Measurements from ENCODE around the gene PDP2.

The PDP2 gene, protein sequence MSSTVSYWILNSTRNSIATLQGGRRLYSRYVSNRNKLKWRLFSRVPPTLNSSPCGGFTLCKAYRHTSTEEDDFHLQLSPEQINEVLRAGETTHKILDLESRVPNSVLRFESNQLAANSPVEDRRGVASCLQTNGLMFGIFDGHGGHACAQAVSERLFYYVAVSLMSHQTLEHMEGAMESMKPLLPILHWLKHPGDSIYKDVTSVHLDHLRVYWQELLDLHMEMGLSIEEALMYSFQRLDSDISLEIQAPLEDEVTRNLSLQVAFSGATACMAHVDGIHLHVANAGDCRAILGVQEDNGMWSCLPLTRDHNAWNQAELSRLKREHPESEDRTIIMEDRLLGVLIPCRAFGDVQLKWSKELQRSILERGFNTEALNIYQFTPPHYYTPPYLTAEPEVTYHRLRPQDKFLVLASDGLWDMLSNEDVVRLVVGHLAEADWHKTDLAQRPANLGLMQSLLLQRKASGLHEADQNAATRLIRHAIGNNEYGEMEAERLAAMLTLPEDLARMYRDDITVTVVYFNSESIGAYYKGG

DNA sequence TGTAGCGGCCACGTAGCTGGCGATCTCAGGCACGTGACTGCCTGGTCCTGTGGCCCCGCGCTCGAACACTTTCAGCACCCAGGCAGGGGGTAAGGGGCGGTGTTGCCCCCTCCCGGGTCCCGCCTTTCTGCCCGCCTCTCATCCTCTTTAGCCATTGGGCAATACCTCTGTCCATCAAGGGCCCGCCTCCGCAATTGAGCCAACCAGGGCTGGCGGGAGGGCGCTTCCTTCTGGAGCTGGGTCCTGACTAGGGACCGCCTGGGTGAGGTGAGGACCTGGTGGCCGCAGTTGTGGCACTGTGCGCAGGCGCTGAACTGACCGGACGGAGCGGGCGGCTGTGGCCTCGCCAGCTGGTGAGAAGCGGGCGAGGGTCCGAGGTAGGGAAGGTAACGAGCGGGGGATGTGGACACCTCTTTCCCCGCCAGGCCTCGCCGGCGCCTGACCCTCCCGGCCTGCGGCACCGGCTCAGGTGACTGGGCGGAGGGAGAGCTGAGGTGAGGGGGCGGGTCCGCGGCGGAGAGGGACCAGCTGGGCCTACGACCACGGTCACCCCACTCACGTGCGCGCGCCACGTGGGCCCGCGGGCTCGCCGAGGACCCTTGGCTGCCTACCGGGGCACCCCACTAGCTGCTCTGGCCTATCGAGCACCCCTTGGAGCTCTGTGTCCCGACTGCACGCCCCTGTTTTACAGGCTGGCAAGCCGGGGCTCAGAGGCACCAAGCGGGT is at the start of gene PDP2:
TSS of gene PDP2 (plus strand) at position 228 of the 726 bp plus-strand sequence. CDS start 3,770 bp downstream, outside the sequence.
- DNase-seq (ENCODE audit: low read depth), result peak; percentile 87

DNA sequence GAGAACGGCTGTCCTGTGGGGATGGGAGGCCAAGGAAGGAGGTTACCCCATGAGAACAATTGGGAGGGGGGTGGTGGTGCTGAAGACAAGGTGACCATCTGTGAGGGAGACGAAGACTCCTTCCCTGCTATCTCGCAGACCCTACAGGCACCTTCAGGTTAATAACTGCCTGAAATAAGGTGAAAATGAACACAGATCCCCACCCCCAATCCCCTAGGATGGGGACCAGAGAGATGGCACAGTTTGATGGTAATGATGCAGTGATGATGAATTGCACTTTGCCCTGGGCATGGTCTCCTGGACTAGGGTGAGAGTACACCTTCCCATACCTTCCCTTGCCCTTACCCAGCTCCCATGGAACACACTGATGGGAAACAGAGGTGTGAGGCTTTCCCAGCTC is 48.1 kb upstream of the PDP2 start:
- DNase-seq (ENCODE audit: low read depth), result no peak

DNA sequence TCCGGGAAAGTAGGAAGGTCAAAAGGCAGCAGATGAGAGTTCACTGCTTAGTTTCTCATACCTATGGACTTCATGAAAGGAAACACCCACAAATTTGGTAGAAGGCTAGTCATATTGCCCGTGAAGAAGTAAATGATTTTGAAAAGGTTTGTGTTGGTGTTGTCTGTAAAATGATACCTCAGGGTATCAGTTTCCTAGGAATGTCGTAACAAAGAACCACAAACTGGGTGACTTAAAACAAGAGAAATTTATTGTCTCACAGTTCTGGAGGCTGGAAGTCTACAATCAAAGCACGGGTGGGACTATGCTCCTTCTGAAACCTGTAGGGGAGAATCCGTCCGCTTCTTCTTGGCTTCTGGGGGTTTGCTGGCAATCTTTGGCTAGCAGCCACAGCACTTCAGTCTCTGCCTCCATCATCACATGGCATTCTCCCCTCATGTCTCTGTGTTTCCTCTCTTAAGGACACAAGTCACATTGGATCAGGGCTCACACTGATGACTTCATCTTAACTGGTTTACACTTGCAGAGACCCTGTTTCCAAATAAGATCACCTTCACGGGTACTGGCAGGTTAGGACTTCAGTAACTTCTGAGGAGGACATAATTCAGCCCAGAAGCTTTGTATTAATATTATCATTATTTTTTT is 47.5 kb upstream of the PDP2 start:
- DNase-seq (ENCODE audit: low read depth), result no peak

DNA sequence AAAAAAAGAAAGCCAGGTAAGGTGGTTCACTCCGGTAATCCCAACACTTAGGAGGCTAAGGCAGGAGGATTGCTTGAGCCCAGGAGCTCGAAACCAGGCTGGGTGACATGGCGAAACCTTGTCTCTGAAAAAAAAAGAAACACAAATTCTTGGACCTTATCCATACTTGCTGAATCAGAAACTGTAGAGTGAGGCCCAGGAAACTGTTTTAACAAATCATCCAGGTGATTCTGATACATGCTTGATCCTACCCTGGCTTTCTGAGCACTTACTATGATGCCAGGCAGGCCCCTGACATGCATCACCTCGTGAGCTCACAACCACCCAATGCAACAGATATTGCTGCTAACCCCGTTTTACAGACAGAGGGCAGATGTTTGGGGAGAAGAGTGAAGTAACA is 45.6 kb upstream of the PDP2 start:
- DNase-seq (ENCODE audit: low read depth), result no peak

DNA sequence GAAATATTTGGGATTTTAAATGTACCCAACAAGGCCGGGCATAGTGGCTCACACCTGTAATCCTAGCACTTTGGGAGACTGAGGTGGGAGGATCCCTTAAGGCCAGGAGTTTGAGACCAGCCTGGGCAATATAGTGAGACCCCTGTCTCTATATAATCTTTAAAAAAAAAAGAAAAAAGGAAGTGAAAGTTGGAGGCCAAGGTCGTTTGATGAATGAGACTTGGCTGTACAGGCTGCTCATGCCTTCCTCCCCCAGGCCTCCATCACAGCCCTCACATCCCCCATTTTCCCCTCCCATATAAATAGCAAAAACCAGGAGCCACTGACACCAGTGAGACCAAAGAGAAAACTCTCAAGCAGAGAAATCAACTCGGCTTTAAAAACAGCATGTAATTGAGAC is 39.4 kb upstream of the PDP2 start:
- no peak for DNase-seq (ENCODE audit: low read depth)

DNA sequence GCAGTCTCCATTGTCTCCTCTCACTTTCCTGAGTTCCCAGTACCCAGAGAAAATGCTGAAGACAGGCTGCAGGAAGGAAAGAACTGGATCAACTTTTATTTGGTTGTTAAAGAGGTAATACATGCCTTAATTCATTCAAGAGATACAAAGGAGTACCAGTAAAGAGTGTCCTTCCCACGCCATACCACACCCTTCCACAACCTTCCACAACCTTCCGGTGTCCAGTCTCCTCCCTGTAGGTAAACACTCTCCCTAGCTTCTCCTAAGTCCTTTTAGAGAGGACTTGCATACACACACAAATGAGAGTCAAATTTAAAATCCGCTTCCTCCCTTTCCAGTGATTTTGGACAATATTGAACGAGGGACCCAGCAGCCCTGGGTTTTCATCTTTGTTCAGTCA is 38.9 kb upstream of the PDP2 start:
- DNase-seq (ENCODE audit: low read depth), result no peak

DNA sequence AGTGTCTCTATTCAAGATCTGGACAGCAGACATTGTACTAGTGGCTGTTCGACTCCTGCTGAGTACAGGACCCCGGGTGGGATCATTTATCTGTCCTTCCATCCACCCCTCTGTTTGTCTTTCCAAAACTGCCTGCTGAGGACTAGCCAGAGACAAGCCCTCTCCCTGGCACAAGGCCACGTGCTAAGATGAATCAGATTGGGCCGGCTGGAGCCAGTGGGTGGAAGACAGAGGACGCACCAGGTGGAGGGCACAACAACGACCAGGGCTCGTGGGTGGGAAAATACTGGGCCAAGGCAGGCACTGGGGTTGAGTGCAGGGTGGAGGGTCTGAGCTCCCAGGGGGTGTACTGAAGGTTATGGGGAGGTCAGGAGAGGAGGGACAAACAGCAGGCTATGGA is 37.5 kb upstream of the PDP2 start:
- no peak for DNase-seq (ENCODE audit: low read depth)

DNA sequence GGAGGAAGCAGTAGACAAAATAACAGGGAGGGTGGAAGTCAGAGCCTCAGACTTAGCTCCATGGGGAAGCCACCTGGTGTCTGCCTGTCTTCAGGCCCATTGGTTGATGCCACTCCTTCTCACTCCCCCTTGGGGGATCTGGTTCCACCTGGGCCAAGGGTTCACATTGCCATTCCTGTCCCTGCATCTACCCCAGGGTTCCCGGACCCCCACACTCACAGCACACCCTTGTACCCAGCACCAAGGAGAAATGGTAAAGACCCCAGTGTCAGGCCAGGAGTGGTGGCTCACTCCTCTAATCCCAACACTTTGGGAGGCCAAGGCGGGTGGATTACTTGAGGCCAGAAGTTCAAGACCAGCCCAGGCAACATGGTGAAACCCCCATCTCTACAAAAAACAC is 37.1 kb upstream of the PDP2 start:
- no peak for DNase-seq (ENCODE audit: low read depth)

DNA sequence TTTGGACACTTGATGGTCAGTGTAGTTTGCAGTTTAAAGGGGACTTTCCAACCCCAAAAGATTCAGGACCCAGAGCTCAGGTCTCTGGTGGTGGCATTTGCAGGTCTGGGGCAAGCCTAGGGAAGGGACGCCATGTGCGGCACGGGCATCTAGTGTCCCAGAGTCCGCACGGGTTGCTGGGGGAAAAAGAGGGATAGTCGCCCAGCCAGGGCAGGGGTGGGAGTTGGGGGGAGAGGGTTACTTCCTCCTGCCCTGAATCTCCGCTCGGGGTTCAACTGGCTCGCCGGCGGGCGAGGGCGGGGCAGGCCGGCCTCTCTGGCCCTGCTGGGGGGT is 36.3 kb upstream of the PDP2 start:
- no peak for DNase-seq (ENCODE audit: low read depth)

DNA sequence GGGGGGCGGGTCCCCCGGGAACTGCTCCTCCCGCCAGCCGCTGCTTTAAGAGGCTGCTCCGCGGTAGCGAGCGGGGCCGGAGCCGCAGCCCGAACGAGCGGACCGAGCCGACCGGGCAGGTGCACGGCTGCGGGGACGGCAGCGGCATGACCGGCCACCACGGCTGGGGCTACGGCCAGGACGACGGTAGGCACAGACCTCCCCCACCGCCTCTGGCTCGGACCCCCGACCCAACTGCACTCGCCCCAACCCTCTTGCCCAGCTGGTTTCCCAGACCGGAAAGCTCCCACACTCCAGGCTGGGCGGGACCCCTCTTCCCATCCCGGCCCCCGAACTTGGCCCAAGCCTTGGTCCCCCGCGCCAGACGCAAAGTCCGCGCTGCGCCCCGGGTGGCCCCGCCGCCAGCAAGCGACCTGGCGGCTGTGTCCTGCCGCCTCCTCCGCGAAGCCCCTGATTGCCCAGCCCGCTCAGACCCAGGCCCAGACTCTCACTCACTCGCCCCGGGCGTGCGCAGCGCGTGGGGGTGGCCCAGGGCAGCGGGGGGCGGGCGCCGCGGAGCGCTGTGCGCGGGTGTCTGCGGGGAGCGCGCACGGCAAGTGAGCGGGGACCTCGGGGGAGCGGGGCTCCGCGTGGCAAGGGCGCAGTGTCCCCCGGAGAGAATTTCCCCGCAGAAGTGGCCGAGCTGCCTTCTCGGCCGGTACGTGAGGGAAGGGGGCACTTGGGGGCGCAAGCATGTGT is 35.8 kb upstream of the PDP2 start, which contains the start of gene CA7:
TSS of gene CA7 (plus strand) at position 73 of the 738 bp plus-strand sequence. CDS start at position 147, 74 bp downstream.
- no peak for DNase-seq (ENCODE audit: low read depth)

DNA sequence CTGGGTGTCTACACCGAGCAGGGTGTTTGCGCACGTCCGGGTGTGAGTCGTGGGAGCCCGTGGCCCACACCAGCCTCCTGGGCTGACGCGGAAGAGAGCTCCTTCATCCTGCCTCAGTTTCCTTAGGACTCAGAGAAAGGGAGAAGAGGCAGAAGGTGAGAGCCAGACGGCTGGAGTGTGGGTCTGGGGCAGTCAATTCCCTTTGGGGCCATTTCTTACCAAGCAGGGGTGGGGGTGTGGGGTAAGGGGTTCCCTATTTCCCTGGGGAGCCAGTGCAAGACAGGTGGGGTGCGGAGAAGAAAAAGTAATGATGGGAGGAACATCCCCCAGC is 35.3 kb upstream of the PDP2 start:
- no peak for DNase-seq (ENCODE audit: low read depth)

DNA sequence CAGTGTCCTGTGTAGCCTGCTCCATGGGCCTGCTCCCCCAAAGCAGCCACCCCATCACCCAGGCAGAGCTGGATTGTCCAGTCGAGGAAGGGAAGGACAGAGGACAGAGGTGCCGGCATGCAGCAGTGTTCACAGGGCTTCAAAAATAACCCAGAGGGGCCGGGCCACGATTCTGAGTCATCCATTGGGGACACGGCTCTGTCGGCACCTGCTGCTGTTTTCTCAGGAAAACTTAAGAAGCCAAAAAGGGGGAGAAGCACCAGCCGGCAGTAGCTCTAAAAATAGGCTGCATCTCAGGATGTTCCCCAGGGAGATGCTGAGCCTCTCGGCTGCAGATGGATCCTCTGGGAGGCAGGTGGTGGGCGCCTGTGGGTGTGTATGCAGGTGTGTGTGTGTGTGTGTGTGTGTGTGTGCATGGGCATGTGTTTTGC is 34.5 kb upstream of the PDP2 start:
- no peak for DNase-seq (ENCODE audit: low read depth)

DNA sequence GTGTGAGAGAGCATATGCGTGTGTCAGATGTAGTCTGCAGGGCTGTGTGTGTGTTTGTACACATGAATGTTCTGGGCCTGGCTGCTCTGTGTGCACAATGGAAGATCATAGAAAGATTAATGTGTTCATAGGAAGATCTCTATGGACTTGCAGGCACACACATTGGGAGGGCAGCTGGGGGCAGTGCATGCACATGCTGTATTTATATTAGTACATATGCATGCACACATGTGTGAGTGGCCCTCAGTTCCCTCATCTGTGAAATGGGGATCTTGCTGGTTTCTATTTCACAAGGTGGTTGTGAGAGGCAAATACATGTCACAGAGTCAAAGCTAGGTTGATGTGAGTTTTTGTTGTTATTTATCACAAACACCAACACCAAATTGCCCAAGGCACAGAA is 34.0 kb upstream of the PDP2 start:
- DNase-seq (ENCODE audit: low read depth), result no peak

DNA sequence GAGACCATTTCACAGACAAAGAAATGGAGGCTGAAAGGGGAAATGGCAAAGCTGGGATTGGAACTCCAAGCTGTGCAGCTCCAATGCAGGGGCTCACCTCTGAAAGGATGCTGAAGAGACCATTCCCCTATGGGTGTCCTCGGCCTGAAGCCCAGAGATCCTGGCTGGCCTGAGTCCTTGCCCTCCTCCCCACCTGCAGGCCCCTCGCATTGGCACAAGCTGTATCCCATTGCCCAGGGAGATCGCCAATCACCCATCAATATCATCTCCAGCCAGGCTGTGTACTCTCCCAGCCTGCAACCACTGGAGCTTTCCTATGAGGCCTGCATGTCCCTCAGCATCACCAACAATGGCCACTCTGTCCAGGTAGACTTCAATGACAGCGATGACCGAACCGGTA is 33.5 kb upstream of the PDP2 start:
- DNase-seq (ENCODE audit: low read depth), result no peak

DNA sequence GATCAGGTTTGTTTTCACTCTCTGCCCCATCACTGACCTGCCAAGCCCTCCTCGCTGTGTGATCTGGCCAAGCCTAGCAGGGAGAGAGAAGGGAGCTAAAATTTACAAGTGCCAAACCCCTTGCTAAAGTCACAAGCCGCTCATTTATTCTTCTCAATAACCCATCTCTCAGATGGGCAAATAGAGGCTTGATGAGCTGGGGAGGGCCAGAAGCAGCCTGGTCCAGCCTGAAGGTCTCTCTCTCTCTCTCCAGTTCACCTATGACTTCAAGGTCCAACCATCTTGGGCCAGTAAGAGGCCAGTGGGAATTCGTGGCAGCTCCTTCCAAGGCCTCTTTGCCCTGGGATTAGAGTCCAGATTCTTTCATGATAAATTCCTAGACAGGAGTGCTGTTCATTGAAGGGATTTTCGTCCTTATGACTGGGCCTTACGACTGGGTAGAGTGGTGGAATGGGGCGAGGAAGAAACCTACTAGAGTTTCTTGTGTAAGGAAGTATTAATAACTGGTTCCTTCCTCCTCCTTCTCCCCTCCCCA is 32.7 kb upstream of the PDP2 start:
- DNase-seq (ENCODE audit: low read depth), result no peak

DNA sequence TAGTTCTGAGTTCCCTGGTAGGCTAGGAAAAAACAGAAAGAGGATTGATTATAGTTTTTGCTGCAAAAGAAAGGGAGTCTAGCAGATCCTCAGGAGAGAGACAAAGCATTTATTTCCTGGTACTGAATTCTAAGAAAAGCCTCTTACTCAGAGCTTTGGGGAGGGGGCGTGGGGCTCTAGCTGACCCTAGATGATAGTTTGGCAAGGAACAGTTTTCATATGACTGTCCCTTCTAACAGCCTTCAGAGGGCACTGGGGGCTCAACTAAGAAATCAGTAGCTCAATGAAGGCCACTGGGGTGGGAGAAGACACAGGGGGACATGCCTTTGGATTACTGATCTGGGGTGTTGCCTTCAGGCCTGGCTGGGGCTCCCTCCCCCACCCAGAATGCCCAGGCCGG is 32.1 kb upstream of the PDP2 start:
- no peak for DNase-seq (ENCODE audit: low read depth)

DNA sequence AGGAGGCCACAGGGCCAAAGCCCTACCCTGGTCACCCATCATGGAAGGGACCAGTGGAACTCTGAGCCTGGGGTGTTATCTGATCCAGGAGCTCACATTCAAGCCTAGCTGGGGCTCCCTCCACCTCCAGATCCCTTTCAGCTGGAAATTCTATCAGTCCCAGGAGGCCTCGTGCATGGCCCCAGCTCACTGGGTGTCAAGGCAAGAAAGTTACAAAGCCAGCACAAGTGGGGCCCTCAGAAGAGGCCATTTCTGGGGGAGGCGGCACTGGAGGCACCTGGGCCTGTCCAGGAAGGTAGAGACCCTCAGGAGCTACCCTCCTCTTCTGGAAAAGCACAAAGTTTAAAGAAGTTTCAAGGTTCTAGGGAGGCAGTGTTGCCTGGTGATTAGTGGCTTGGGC is 31.3 kb upstream of the PDP2 start:
- no peak for DNase-seq (ENCODE audit: low read depth)

DNA sequence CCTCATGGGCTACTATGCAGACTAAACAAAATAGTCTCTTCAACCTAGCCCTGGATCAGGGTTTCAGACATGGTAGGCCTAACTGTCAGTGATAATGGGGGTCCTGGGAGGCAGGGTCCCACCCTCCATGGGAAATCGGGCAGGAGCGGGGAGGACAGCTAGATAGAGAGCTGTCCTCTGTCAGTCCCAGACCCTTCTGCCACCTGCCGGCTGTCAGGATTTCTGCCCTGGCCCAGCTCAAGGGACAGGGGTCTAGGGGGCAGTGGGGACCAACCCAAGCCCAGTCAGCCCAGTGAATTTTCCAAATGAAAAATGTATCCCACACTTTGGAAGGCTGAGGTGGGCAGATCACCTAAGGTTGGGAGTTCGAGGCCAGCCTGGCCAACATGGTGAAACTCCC is 30.8 kb upstream of the PDP2 start:
- no peak for DNase-seq (ENCODE audit: low read depth)

DNA sequence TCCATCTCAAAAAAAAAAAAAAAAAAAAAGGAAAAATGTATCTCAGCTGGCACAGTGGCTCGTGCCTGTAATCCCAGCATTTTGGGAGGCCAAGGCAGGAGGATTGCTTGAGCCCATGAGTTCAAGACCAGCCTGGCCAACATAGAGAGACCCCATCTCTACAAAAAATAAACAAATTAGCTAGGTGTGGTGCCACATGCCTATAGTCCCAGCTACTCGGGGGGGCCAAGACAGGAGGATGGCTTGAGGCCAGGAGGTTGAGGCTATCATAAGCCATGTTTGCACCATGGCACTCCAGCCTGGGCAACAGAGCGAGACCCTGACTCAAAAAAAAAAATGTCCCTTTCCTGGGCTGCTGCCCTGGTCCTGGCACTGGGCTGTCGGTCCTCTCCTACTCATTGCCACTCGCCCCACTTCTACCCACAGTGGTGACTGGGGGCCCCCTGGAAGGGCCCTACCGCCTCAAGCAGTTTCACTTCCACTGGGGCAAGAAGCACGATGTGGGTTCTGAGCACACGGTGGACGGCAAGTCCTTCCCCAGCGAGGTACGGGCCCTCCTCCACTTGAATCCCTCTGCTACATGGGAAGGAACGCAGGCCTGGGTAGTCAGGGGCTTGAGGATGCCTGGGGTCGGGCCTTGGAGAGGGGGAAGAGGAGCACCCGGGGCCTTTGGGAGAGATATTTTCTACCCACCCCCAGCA is 30.1 kb upstream of the PDP2 start:
- no peak for DNase-seq (ENCODE audit: low read depth)

DNA sequence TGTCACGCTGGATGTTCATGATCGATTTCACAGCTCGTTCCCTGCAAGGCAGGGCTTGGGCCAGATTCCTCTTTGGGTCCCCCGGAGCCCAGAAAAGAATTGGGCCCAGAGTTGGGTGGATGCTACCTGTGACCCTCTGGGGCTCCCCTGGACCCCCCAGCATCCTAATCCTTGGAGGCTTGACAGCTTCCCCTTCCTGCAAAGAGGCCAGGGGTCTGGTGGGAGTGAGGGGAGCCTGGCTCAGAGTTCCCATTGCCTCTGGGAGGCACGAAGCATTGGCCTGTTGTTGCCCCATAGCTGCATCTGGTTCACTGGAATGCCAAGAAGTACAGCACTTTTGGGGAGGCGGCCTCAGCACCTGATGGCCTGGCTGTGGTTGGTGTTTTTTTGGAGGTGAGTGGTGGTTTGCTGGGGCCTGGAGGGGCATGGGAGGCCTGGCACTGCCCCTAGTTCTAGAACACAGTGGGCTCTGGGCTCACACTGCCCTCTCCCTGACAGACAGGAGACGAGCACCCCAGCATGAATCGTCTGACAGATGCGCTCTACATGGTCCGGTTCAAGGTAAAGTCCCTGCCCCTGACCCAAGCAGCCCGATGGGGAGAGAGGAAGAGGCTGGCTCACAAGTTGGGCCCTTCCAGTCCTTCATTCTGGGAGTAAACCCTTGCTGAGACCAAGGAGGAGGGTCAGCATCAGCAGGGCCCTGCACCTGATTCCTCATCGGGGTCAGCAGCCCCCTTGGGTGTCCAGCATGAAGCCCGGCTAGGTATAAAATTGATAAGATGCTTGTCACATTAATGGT is 28.9 kb upstream of the PDP2 start:
- no peak for DNase-seq (ENCODE audit: low read depth)

Data from activated T-cell treated with anti-CD3 and anti-CD28 coated beads for 24 hours (primary cell).